Neural cell (in vitro differentiated cells): ENCODE results near the gene STRAP. TPM values are rescaled to one million over a fixed set of nuclear protein-coding genes. Genes with fewer than 3 reads are reported as not detected.

Experiments used
- H2AFZ ChIP-seq: fragments of 200-600, 300-800 bp; sonication (generic), shearing (Covaris generic); 2 replicates; pipeline ENCODE4 v1.6.0; 2014; ENCODE audit warnings: low read depth, mild to moderate bottlenecking, antibody characterized with exemption, low read length, moderate library complexity
- H3F3A ChIP-seq: fragments of 200-600 bp; shearing (Covaris generic); 2 replicates; pipeline ENCODE4 v1.6.1; 2016; ENCODE audit warnings: mild to moderate bottlenecking, moderate library complexity, mixed read lengths, antibody characterized with exemption, low read length; ENCODE audit not compliant: insufficient read depth, poor library complexity, severe bottlenecking
- H3K27ac ChIP-seq: fragments of 200-600, 300-800 bp; sonication (generic), shearing (Covaris generic); 2 replicates; pipeline ENCODE4 v1.5.1; 2014; ENCODE audit warnings: mild to moderate bottlenecking, low read length, moderate library complexity
- H3K27me3 ChIP-seq: fragments of 300-800, 200-600 bp; sonication (generic), shearing (Covaris generic); 2 replicates; pipeline ENCODE4 v1.6.0; 2014; ENCODE audit warnings: mild to moderate bottlenecking, low read depth, low read length, moderate library complexity; ENCODE audit not compliant: insufficient read depth
- H3K36me3 ChIP-seq: fragments of 300-800, 200-600 bp; sonication (generic), shearing (Covaris generic); 2 replicates; pipeline ENCODE4 v1.5.1; 2014; ENCODE audit warnings: mild to moderate bottlenecking, antibody characterized with exemption, low read length, moderate library complexity; ENCODE audit not compliant: insufficient read depth
- H3K4me2 ChIP-seq: fragments of 300-800, 200-600 bp; sonication (generic), shearing (Covaris generic); 2 replicates; pipeline ENCODE4 v1.6.0; 2014; ENCODE audit warnings: mild to moderate bottlenecking, low read length
- H3K4me3 ChIP-seq: fragments of 300-800, 200-600 bp; sonication (generic), shearing (Covaris generic); 2 replicates; pipeline ENCODE4 v1.5.1; 2014; ENCODE audit warnings: mild to moderate bottlenecking, low read length, moderate library complexity
- H3K79me2 ChIP-seq: fragments of 200-600 bp; shearing (Covaris generic); replicated peaks from 2 replicates; pipeline ENCODE4 v1.6.0; 2014; ENCODE audit warnings: mild to moderate bottlenecking, low read length, moderate library complexity; ENCODE audit not compliant: insufficient read depth
- H3K9ac ChIP-seq: fragments of 300-800, 200-600 bp; sonication (generic), shearing (Covaris generic); 2 replicates; pipeline ENCODE4 v1.6.1; 2016; ENCODE audit warnings: mild to moderate bottlenecking, low read length, mixed read lengths
- H3K9me2 ChIP-seq: fragments of 200-600 bp; shearing (Covaris generic); 2 replicates; pipeline ENCODE4 v1.6.1; 2016; ENCODE audit warnings: mild to moderate bottlenecking, low read length, mixed read lengths; ENCODE audit not compliant: insufficient read depth
- H3K9me3 ChIP-seq: fragments of 200-600, 300-800 bp; sonication (generic), shearing (Covaris generic); 2 replicates; pipeline ENCODE4 v1.6.1; 2016; ENCODE audit warnings: mild to moderate bottlenecking, mixed run types, low read length, moderate library complexity, mixed read lengths
- H4K20me1 ChIP-seq: fragments of 200-600 bp; shearing (Covaris generic); 2 replicates; pipeline ENCODE4 v1.6.1; 2016; ENCODE audit warnings: mild to moderate bottlenecking, mixed run types; ENCODE audit not compliant: insufficient read depth
- CTCF ChIP-seq: fragments of 450-650 bp; IDR thresholded peaks from 2 replicates; pipeline ENCODE4 v1.5.1; 2014; ENCODE audit warnings: antibody characterized with exemption, mild to moderate bottlenecking, moderate library complexity; ENCODE audit not compliant: poor library complexity, severe bottlenecking
- EP300 ChIP-seq: fragments of 450-650 bp; conservative IDR thresholded peaks from 2 replicates; pipeline ENCODE4 v1.6.1; 2014; ENCODE audit warnings: antibody characterized with exemption, mild to moderate bottlenecking, moderate library complexity; ENCODE audit not compliant: poor library complexity, severe bottlenecking
- EZH2 ChIP-seq: fragments of 200-600, 300-800 bp; shearing (Covaris generic), sonication (generic); IDR thresholded peaks from 2 replicates; pipeline ENCODE4 v1.6.1; 2014; ENCODE audit warnings: antibody characterized with exemption, low read length, borderline replicate concordance, mild to moderate bottlenecking; ENCODE audit not compliant: insufficient read depth, poor library complexity, severe bottlenecking
- MXI1 ChIP-seq: fragments of 450-650 bp; conservative IDR thresholded peaks from 2 replicates; pipeline ENCODE4 v1.6.1; 2014; ENCODE audit warnings: antibody characterized with exemption, mild to moderate bottlenecking; ENCODE audit not compliant: poor library complexity, severe bottlenecking
- POLR2AphosphoS5 ChIP-seq: IDR thresholded peaks from 2 replicates; pipeline ENCODE4 v1.6.1; 2012
- RAD21 ChIP-seq: fragments of 450-650 bp; conservative IDR thresholded peaks from 2 replicates; pipeline ENCODE4 v1.6.1; 2014; ENCODE audit warnings: antibody characterized with exemption, mild to moderate bottlenecking, moderate library complexity
- REST ChIP-seq: IDR thresholded peaks from 2 replicates; pipeline ENCODE4 v1.6.1; 2012; ENCODE audit warnings: borderline replicate concordance
- SMC3 ChIP-seq: fragments of 450-650 bp; conservative IDR thresholded peaks from 2 replicates; pipeline ENCODE4 v1.6.1; 2014; ENCODE audit warnings: antibody characterized with exemption, mild to moderate bottlenecking, moderate library complexity; ENCODE audit not compliant: poor library complexity
- TAF1 ChIP-seq: IDR thresholded peaks from 2 replicates; pipeline ENCODE4 v1.6.1; 2012; ENCODE audit warnings: low read depth
- polyA plus RNA-seq: library from polyadenylated mRNA; depleted of rRNA; stranded (reverse); fragments of >200 nt; gene quantifications from 2 replicates; pipeline ENCODE4 v1.2.3, GENCODE V29; 2014

STRAP gene
- polyA plus RNA-seq, 1 donor from 2014 or later: 213 TPM

- Histone ChIP-seq H3K27ac (no peak overlapping the region), H2AFZ (no peak overlapping the region), H3K79me2 (peaks cover 14% of the 10 kb centered on the region), H3K36me3 (peaks cover 6% of the 10 kb centered on the region), H3K9ac (no peak overlapping the region), H3K27me3 (no peaks in the 10 kb centered on the region), H3K4me2 (no peak overlapping the region), H4K20me1 (no peaks in the 10 kb centered on the region), H3K4me3 (no peak overlapping the region), H3K9me2 (no peaks in the 10 kb centered on the region), H3F3A (no peaks in the 10 kb centered on the region), H3K9me3 (no peaks in the 10 kb centered on the region)
- TF ChIP-seq EZH2: no peak
- TF ChIP-seq RAD21: no peak
- no peak for TF ChIP-seq EP300
- TF ChIP-seq SMC3: no peak
- no peak for TF ChIP-seq POLR2AphosphoS5
- no peak for TF ChIP-seq TAF1
- no peak for TF ChIP-seq MXI1
- no peak for TF ChIP-seq CTCF
Observed at GRCh38 chr12:15896867-15897266, 14.7 kb downstream of the STRAP start.

- Histone ChIP-seq H3F3A (no peaks in the 10 kb centered on the region), H3K79me2 (peaks cover 8% of the 10 kb centered on the region), H3K36me3 (peaks cover 6% of the 10 kb centered on the region), H3K9ac (no peak overlapping the region), H3K27ac (no peak overlapping the region), H4K20me1 (no peaks in the 10 kb centered on the region), H3K27me3 (no peaks in the 10 kb centered on the region), H3K4me2 (no peak overlapping the region), H3K9me3 (no peaks in the 10 kb centered on the region), H2AFZ (no peak overlapping the region), H3K4me3 (no peak overlapping the region), H3K9me2 (no peaks in the 10 kb centered on the region)
- no peak for TF ChIP-seq EZH2
- TF ChIP-seq EP300: no peak
- no peak for TF ChIP-seq SMC3
- TF ChIP-seq CTCF: no peak
- TF ChIP-seq TAF1: no peak
- no peak for TF ChIP-seq RAD21
- no peak for TF ChIP-seq REST
- no peak for TF ChIP-seq POLR2AphosphoS5
- TF ChIP-seq MXI1: no peak
Observed at GRCh38 chr12:15897433-15897832, 15.2 kb downstream of the STRAP start.
